ENCODE results near the gene HSD3B7. TPM values are rescaled to one million over a fixed set of nuclear protein-coding genes. Genes with fewer than 3 reads are reported as not detected.

Gene HSD3B7
- total RNA-seq, 1 donor from 2014 or later, result 14.5 TPM

GRCh38 chr16:30964574-30965226 is 20.3 kb upstream of the HSD3B7 start:
- Histone ChIP-seq H3K27me3 (no peaks in the 10 kb centered on the region), H3K4me3 (no peak overlapping the region), H3K27ac (no peak overlapping the region), H3K9me3 (no peaks in the 10 kb centered on the region), H3K4me1 (peaks cover under 1% of the 10 kb centered on the region), H3K36me3 (peaks cover 0 to 96% of the 10 kb centered on the region in 2 donors)
- intact Hi-C loops (cut with DNase I), result no loop called here
- no peak for DNase-seq (ENCODE audit: extremely low spot score in 2 of 2)
- no peak for TF ChIP-seq POLR2AphosphoS5 (IDR thresholded peaks at IDR 0.05; ENCODE audit: insufficient read depth in 1 of 2, low read depth in 1 of 2)
- no peak for TF ChIP-seq POLR2A (IDR thresholded peaks at IDR 0.05)
- no peak for TF ChIP-seq CTCF (IDR thresholded peaks at IDR 0.05)

GRCh38 chr16:30965436-30965835 is 19.6 kb upstream of the HSD3B7 start:
- H3K36me3 ChIP-seq, result peaks cover 0 to 96% of the 10 kb centered on the region in 2 donors
- no peak for DNase-seq (ENCODE audit: extremely low spot score in 2 of 2)
- no peaks in the 10 kb centered on the region for H3K4me1 ChIP-seq
- H3K27ac ChIP-seq, result no peak overlapping the region
- H3K4me3 ChIP-seq, result no peak overlapping the region
- H3K27me3 ChIP-seq, result no peaks in the 10 kb centered on the region
- TF ChIP-seq POLR2A (IDR thresholded peaks at IDR 0.05) (no peak), CTCF (IDR thresholded peaks at IDR 0.05) (no peak), POLR2AphosphoS5 (IDR thresholded peaks at IDR 0.05; ENCODE audit: insufficient read depth in 1 of 2, low read depth in 1 of 2) (no peak)
- intact Hi-C loops (cut with DNase I), result no loop called here
- H3K9me3 ChIP-seq, result no peaks in the 10 kb centered on the region

GRCh38 chr16:30966033-30966619 is 18.9 kb upstream of the HSD3B7 start:
- Histone ChIP-seq H3K36me3 (peaks cover 0 to 98% of the 10 kb centered on the region in 2 donors), H3K4me3 (no peak overlapping the region), H3K4me1 (no peaks in the 10 kb centered on the region), H3K27me3 (no peaks in the 10 kb centered on the region), H3K9me3 (no peaks in the 10 kb centered on the region), H3K27ac (no peak overlapping the region)
- intact Hi-C loops (cut with DNase I), result no loop called here
- DNase-seq (ENCODE audit: extremely low spot score in 2 of 2), result no peak
- TF ChIP-seq POLR2AphosphoS5 (IDR thresholded peaks at IDR 0.05; ENCODE audit: insufficient read depth in 1 of 2, low read depth in 1 of 2) (no peak), POLR2A (IDR thresholded peaks at IDR 0.05) (no peak), CTCF (IDR thresholded peaks at IDR 0.05) (no peak)

GRCh38 chr16:30967795-30968194 is 17.2 kb upstream of the HSD3B7 start:
- no peaks in the 10 kb centered on the region for H3K4me1 ChIP-seq
- H3K36me3 ChIP-seq, result peaks cover 0 to 98% of the 10 kb centered on the region in 2 donors
- H3K9me3 ChIP-seq, result no peaks in the 10 kb centered on the region
- no peak overlapping the region for H3K27ac ChIP-seq
- intact Hi-C loops (cut with DNase I), result no loop called here
- no peaks in the 10 kb centered on the region for H3K27me3 ChIP-seq
- DNase-seq (ENCODE audit: extremely low spot score in 2 of 2), result no peak
- H3K4me3 ChIP-seq, result no peak overlapping the region
- no peak for TF ChIP-seq CTCF (IDR thresholded peaks at IDR 0.05)
- no peak for TF ChIP-seq POLR2A (IDR thresholded peaks at IDR 0.05)
- TF ChIP-seq POLR2AphosphoS5 (IDR thresholded peaks at IDR 0.05; ENCODE audit: insufficient read depth in 1 of 2, low read depth in 1 of 2), result no peak

GRCh38 chr16:30969246-30969842 is 15.7 kb upstream of the HSD3B7 start:
- intact Hi-C loops (cut with DNase I), result no loop called here
- Histone ChIP-seq H3K27ac (no peak overlapping the region), H3K9me3 (no peaks in the 10 kb centered on the region), H3K27me3 (no peaks in the 10 kb centered on the region), H3K36me3 (peaks cover 0 to 98% of the 10 kb centered on the region in 2 donors), H3K4me3 (no peak overlapping the region), H3K4me1 (no peaks in the 10 kb centered on the region)
- no peak for DNase-seq (ENCODE audit: extremely low spot score in 2 of 2)
- no peak for TF ChIP-seq CTCF (IDR thresholded peaks at IDR 0.05)
